H1 (cell line): Measurements from ENCODE around the gene RAD50.

ENCODE experiments used
- CBX5 ChIP-seq: fragments of 300-800, 300-1000 bp; sonication (generic); IDR thresholded peaks from 2 replicates; pipeline ENCODE4 v1.7.1; 2016; ENCODE audit warnings: antibody characterized with exemption, low read length, low read depth
- CHD2 ChIP-seq: IDR thresholded peaks from 2 replicates; pipeline ENCODE4 v1.6.1; 2012; ENCODE audit warnings: low read length, improper control_type of control experiment
- CTBP2 ChIP-seq: IDR thresholded peaks from 2 replicates; pipeline ENCODE4 v1.7.0; 2011; ENCODE audit warnings: borderline replicate concordance, mild to moderate bottlenecking, moderate library complexity, mixed read lengths, low read length; ENCODE audit not compliant: insufficient read depth, insufficient read length
- CTCF ChIP-seq, 3 experiments: IDR thresholded peaks; 1 replicate in 2 of 3; 2 replicates in 1 of 3; pipeline versions ENCODE4 v1.5.1 to v1.6.1; 2011; ENCODE audit warnings: low read length in 3 of 3, mild to moderate bottlenecking in 3 of 3, inconsistent platforms in 2 of 3, low read depth in 1 of 3, moderate library complexity in 1 of 3; ENCODE audit not compliant: insufficient read depth in 1 of 3; ENCODE audit errors: control extremely low read depth in 1 of 3
- GTF2F1 ChIP-seq: IDR thresholded peaks from 2 replicates; pipeline ENCODE4 v1.6.1; 2012; ENCODE audit warnings: low read depth, low read length, improper control_type of control experiment, borderline replicate concordance
- POLR2AphosphoS5 ChIP-seq: IDR thresholded peaks from 2 replicates; pipeline ENCODE4 v1.6.1; 2011; ENCODE audit warnings: low read depth, low read length
- RAD21 ChIP-seq, 2 experiments: IDR thresholded peaks in 1 of 2; conservative IDR thresholded peaks in 1 of 2; 2 replicates each; pipeline ENCODE4 v1.6.1; 2011; ENCODE audit warnings: low read depth in 2 of 2, low read length in 2 of 2, improper control_type of control experiment in 1 of 2, inconsistent platforms in 1 of 2, mild to moderate bottlenecking in 1 of 2, moderate library complexity in 1 of 2
- SIN3A ChIP-seq, 2 experiments: IDR thresholded peaks in 1 of 2; conservative IDR thresholded peaks in 1 of 2; 2 replicates each; pipeline ENCODE4 v1.6.1; 2011 to 2012; ENCODE audit warnings: low read length in 2 of 2, improper control_type of control experiment in 1 of 2, low read depth in 1 of 2, mild to moderate bottlenecking in 1 of 2
- SP2 ChIP-seq: IDR thresholded peaks from 2 replicates; pipeline ENCODE4 v1.6.1; 2012; ENCODE audit warnings: mild to moderate bottlenecking, low read length, inconsistent platforms

GRCh38 chr5:132586063-132586462 is 29.3 kb downstream of the RAD50 start:
- TF ChIP-seq SIN3A (conservative IDR thresholded peaks at IDR 0.05 in 1 of 2, IDR thresholded peaks at IDR 0.05 in 1 of 2; ENCODE audit: low read depth in 1 of 2, low read length in 2 of 2) (no peak), RAD21 (IDR thresholded peaks at IDR 0.05 in 1 of 2, conservative IDR thresholded peaks at IDR 0.05 in 1 of 2; ENCODE audit: low read depth in 2 of 2, low read length in 2 of 2) (no peak), GTF2F1 (no peak), CTCF (IDR thresholded peaks at IDR 0.05; ENCODE audit: control extremely low read depth in 1 of 3, insufficient read depth in 1 of 3, low read depth in 1 of 3, low read length in 3 of 3) (no peak), CHD2 (no peak), SP2 (no peak), CTBP2 (no peak), CBX5 (no peak), POLR2AphosphoS5 (no peak)
